SK-N-MC (cell line): Measurements from ENCODE around the gene PRADC1.

Source experiments
- DNase-seq: peaks from one replicate; pipeline ENCODE4 v3.0.0-alpha.2; 2011; ENCODE audit warnings: low read depth, low spot score
- H3K27ac ChIP-seq: fragments of 200-600 bp; sonication (generic); 2 replicates; pipeline ENCODE4 v1.5.1; 2016; ENCODE audit warnings: mixed run types
- H3K36me3 ChIP-seq: fragments of 200-600 bp; sonication (generic); 2 replicates; pipeline ENCODE4 v1.6.1; 2017; ENCODE audit warnings: antibody characterized with exemption, low read length, mixed read lengths; ENCODE audit not compliant: insufficient read depth
- H3K4me3 ChIP-seq: fragments of 200-600 bp; sonication (generic); 2 replicates; pipeline ENCODE4 v1.5.1; 2016
- H3K9ac ChIP-seq: fragments of 200-600 bp; sonication (generic); 2 replicates; pipeline ENCODE4 v1.8.0; 2017; ENCODE audit warnings: mixed run types, mixed read lengths; ENCODE audit not compliant: insufficient read length
- H3K9me3 ChIP-seq: fragments of 200-600 bp; sonication (generic); 2 replicates; pipeline ENCODE4 v1.6.1; 2017; ENCODE audit warnings: low read depth, mild to moderate bottlenecking, antibody characterized with exemption, low read length, moderate library complexity, mixed read lengths
- EZH2 ChIP-seq: fragments of 200-600 bp; sonication (generic); IDR thresholded peaks from one replicate; pipeline ENCODE4 v1.6.1; 2017; ENCODE audit warnings: antibody characterized with exemption
- FOXP2 ChIP-seq: optimal IDR thresholded peaks from 2 replicates; pipeline ENCODE3; 2011; ENCODE audit warnings: mild to moderate bottlenecking, moderate library complexity; ENCODE audit not compliant: insufficient read depth; ENCODE audit errors: extremely low read length, control extremely low read depth
- POLR2AphosphoS5 ChIP-seq: IDR thresholded peaks from 2 replicates; pipeline ENCODE4 v1.6.1; 2012; ENCODE audit warnings: mild to moderate bottlenecking, low read depth, low read length, borderline replicate concordance

The PRADC1 gene

GRCh38 chr2:73233932-73234832 is 1.1 kb upstream of the PRADC1 start, which contains the start of gene CCT7:
Gene CCT7, plus strand, starts transcription at chr2:73234308. Its CDS starts 71 bp downstream, at chr2:73234379.
- Histone ChIP-seq H3K36me3 (peaks cover 36% of the 10 kb centered on the region), H3K27ac (peak within 1 kb of the TSS; percentile 89), H3K4me3 (peak within 1 kb of the TSS; percentile 94), H3K9ac (peak within 1 kb of the TSS; percentile 99), H3K9me3 (no peaks in the 10 kb centered on the region)
- peak; percentile 84 for DNase-seq
- TF ChIP-seq FOXP2: no peak
- TF ChIP-seq EZH2: no peak
- TF ChIP-seq POLR2AphosphoS5: peak; percentile 97

GRCh38 chr2:73232403-73233153 is 461 bp downstream of the PRADC1 start:
- no peak overlapping the region for H3K27ac ChIP-seq
- H3K36me3 ChIP-seq: peaks cover 23% of the 10 kb centered on the region
- DNase-seq: no peak

GRCh38 chr2:73228631-73229030 is 4.4 kb downstream of the PRADC1 start:
- TF ChIP-seq POLR2AphosphoS5 (no peak), FOXP2 (no peak), EZH2 (no peak)
- no peak for DNase-seq
- Histone ChIP-seq H3K27ac (no peak overlapping the region), H3K9me3 (no peaks in the 10 kb centered on the region), H3K36me3 (peaks cover 18% of the 10 kb centered on the region; the same call in 1 of the 2 replicates), H3K9ac (no peak overlapping the region), H3K4me3 (no peak overlapping the region)

More at GRCh38 chr2:73232403-73233153, 461 bp downstream of the PRADC1 start:
- Histone ChIP-seq H3K9ac (peak overlapping the region; percentile 76), H3K9me3 (no peaks in the 10 kb centered on the region), H3K4me3 (peak overlapping the region; percentile 94)
- no peak for TF ChIP-seq EZH2
- TF ChIP-seq FOXP2: no peak
- TF ChIP-seq POLR2AphosphoS5: no peak

- peaks cover 32% of the 10 kb centered on the region; the same call in 1 of the 2 replicates for H3K36me3 ChIP-seq
- H3K27ac ChIP-seq: no peak overlapping the region
- TF ChIP-seq FOXP2 (no peak), EZH2 (no peak), POLR2AphosphoS5 (no peak; the same call in 1 of the 2 replicates)
These were observed 6.0 kb downstream of the PRADC1 start for GRCh38 chr2:73227086-73227485.

GRCh38 chr2:73225513-73226360 is 7.3 kb downstream of the PRADC1 start:
- no peak for TF ChIP-seq POLR2AphosphoS5
- H3K27ac ChIP-seq: no peak overlapping the region
- H3K9ac ChIP-seq: no peak overlapping the region
- DNase-seq: no peak
- peaks cover 44% of the 10 kb centered on the region; the same call in 1 of the 2 replicates for H3K36me3 ChIP-seq
- no peak overlapping the region for H3K4me3 ChIP-seq
- H3K9me3 ChIP-seq: no peaks in the 10 kb centered on the region

More at GRCh38 chr2:73227086-73227485, 6.0 kb downstream of the PRADC1 start:
- Histone ChIP-seq H3K9me3 (no peaks in the 10 kb centered on the region), H3K9ac (no peak overlapping the region), H3K4me3 (no peak overlapping the region)
- DNase-seq: no peak

GRCh38 chr2:73223821-73224220 is 9.2 kb downstream of the PRADC1 start:
- TF ChIP-seq FOXP2 (no peak), EZH2 (no peak), POLR2AphosphoS5 (no peak)
- peaks cover 51% of the 10 kb centered on the region; the same call in 1 of the 2 replicates for H3K36me3 ChIP-seq
- DNase-seq: no peak
- no peaks in the 10 kb centered on the region for H3K9me3 ChIP-seq
- no peak overlapping the region for H3K9ac ChIP-seq
- no peak overlapping the region for H3K4me3 ChIP-seq
- H3K27ac ChIP-seq: no peak overlapping the region

- H3K4me3 ChIP-seq: no peak overlapping the region
- no peak overlapping the region for H3K9ac ChIP-seq
- TF ChIP-seq FOXP2 (no peak), EZH2 (no peak), POLR2AphosphoS5 (no peak)
- no peak overlapping the region for H3K27ac ChIP-seq
- H3K9me3 ChIP-seq: no peaks in the 10 kb centered on the region
- peaks cover 29% of the 10 kb centered on the region; the same call in 1 of the 2 replicates for H3K36me3 ChIP-seq
- no peak for DNase-seq
These were observed 14.7 kb downstream of the PRADC1 start for GRCh38 chr2:73218298-73218697.
